ENCODE data around the gene CTNND2.

- TF ChIP-seq CTCF (conservative IDR thresholded peaks at IDR 0.05) = no peak
- TF ChIP-seq ZFX (IDR thresholded peaks at IDR 0.05) = no peak
Observed at GRCh38 chr5:11084111-11084510, 820.1 kb downstream of the CTNND2 start.

All from C4-2B (cell line).